Heart left ventricle (tissue), 13 donors: ENCODE measurements around the gene POLR3GL.

ENCODE experiments used
- CTCF ChIP-seq, 12 donors: fragments of 200-600 bp; sonication (generic) in 4 of 12; IDR thresholded peaks; one replicate each; pipeline versions ENCODE4 v1.5.0 to v1.8.0; 2018 to 2022; ENCODE audit warnings: antibody characterized with exemption in 12 of 12, mild to moderate bottlenecking in 5 of 12
- POLR2A ChIP-seq, 2 donors: fragments of 450-650 bp; IDR thresholded peaks; one replicate each; pipeline ENCODE4 v1.6.1; 2017; ENCODE audit warnings: antibody characterized with exemption in 2 of 2, mild to moderate bottlenecking in 2 of 2, moderate library complexity in 2 of 2
- donor health status: ischemic (EF 13 %, LVEDD 7.1; RV severe dilation, severe dysfunction).
- donor health status: DM: no; HTN: yes; CAD: no.
- donor health status: DM: no; HTN: no; CAD: no.
- donor health status: ischemic (EF 25% LVEDD 6.9; RV normal size, moderate dysfunction).
- donor health status: ischemic (EF 25% LVEDD 5.7; RV mildly dilated, moderate dysfunction).
- donor health status: ischemic (EF 35%, LVEDD 5.7; RV mildly dilated, moderate dysfunction).
- donor health status: nonischemic (EF 11% LVEDD 7.7; RV severe dilation, severe dysfunction).
- donor health status: DM: yes; HTN: yes; CAD: no.
- donor health status: PGD.
- donor health status: ischemic (EF 29% LVEDD 5.4; RV normal size, mild dysfunction).
- donor health status: nonischemic (EF 23%, LVEDD 6.1; RV moderate dilation, normal function).

- TF ChIP-seq CTCF (IDR thresholded peaks at IDR 0.05) (no peak), POLR2A (IDR thresholded peaks at IDR 0.05) (no peak)
Observed at GRCh38 chr1:145953861-145954260, 10.6 kb upstream of the POLR3GL start.
